ENCODE data around the gene CSE1L. TPM values are rescaled to one million over a fixed set of nuclear protein-coding genes. Genes with fewer than 3 reads are reported as not detected.

CSE1L gene
- total RNA-seq, 1 donor from 2014 or later = 13.6 TPM

- Histone ChIP-seq H3K9me3 (no peaks in the 10 kb centered on the region), H3K4me3 (no peak overlapping the region), H3K36me3 (peaks cover 7 to 13% of the 10 kb centered on the region in 2 donors), H3K4me1 (peaks cover 0 to 6% of the 10 kb centered on the region in 2 donors), H3K27me3 (no peaks in the 10 kb centered on the region), H3K27ac (no peak overlapping the region)
- TF ChIP-seq CTCF (IDR thresholded peaks at IDR 0.05) = no peak
- intact Hi-C loops (cut with DNase I) = no loop called here
- no peak for DNase-seq (ENCODE audit: low spot score in 2 of 2)
These were observed 90.9 kb downstream of the CSE1L start for GRCh38 chr20:49136817-49137571.

- H3K9me3 ChIP-seq = no peaks in the 10 kb centered on the region
- H3K4me3 ChIP-seq = no peak overlapping the region
- H3K4me1 ChIP-seq = peaks cover 0 to 3% of the 10 kb centered on the region in 2 donors
- no peak overlapping the region for H3K27ac ChIP-seq
- TF ChIP-seq CTCF (IDR thresholded peaks at IDR 0.05) = no peak
- intact Hi-C loops (cut with DNase I) = no loop called here
- peaks cover 11 to 25% of the 10 kb centered on the region in 2 donors for H3K36me3 ChIP-seq
- no peak for DNase-seq (ENCODE audit: low spot score in 2 of 2)
- H3K27me3 ChIP-seq = no peaks in the 10 kb centered on the region
These were observed 92.3 kb downstream of the CSE1L start for GRCh38 chr20:49138431-49138830.

GRCh38 chr20:49140411-49140810 is 94.3 kb downstream of the CSE1L start:
- no peak for TF ChIP-seq CTCF (IDR thresholded peaks at IDR 0.05)
- intact Hi-C loops (cut with DNase I) = no loop called here
- no peak overlapping the region for H3K27ac ChIP-seq

GRCh38 chr20:49140834-49141233 is 94.7 kb downstream of the CSE1L start:
- Histone ChIP-seq H3K4me3 (no peak overlapping the region), H3K4me1 (peaks cover 0 to 3% of the 10 kb centered on the region in 2 donors), H3K36me3 (peaks cover 4 to 32% of the 10 kb centered on the region in 2 donors), H3K27me3 (no peaks in the 10 kb centered on the region), H3K9me3 (no peaks in the 10 kb centered on the region), H3K27ac (no peak overlapping the region)
- no peak for DNase-seq (ENCODE audit: low spot score in 2 of 2)
- TF ChIP-seq CTCF (IDR thresholded peaks at IDR 0.05) = no peak
- intact Hi-C loops (cut with DNase I) = no loop called here

More at GRCh38 chr20:49140411-49140810, 94.3 kb downstream of the CSE1L start:
- DNase-seq (ENCODE audit: low spot score in 2 of 2) = no peak
- Histone ChIP-seq H3K9me3 (no peaks in the 10 kb centered on the region), H3K36me3 (peaks cover 5 to 29% of the 10 kb centered on the region in 2 donors), H3K4me1 (peaks cover 0 to 3% of the 10 kb centered on the region in 2 donors), H3K4me3 (no peak overlapping the region), H3K27me3 (no peaks in the 10 kb centered on the region)

Other genes starting within 250 kb of the CSE1L start
- 75.4 TPM for gene PREX1, start 218.3 kb upstream of the CSE1L start, total RNA-seq
- 7.9 TPM for gene ARFGEF2, start 124.6 kb upstream of the CSE1L start, total RNA-seq
- gene STAU1, start 142.0 kb downstream of the CSE1L start, total RNA-seq = 59.3 TPM
- 17.3 TPM for gene DDX27, start 173.1 kb downstream of the CSE1L start, total RNA-seq
- 49.1 TPM for gene ZNFX1, start 231.7 kb downstream of the CSE1L start, total RNA-seq

All from ascending aorta (tissue), 2 donors.